Stimulated activated naive CD4-positive, alpha-beta T cell treated with Interleukin-2 at 50 U/mL for 16 hours (primary cell): Measurements from ENCODE around the gene SETMAR.
"Not testable (repeated sequence)": the region's sequence is repeated elsewhere in the genome, so short reads cannot be mapped to it uniquely, and the experiment has no call there.

ENCODE experiments used
- DNase-seq: peaks from one replicate; lab custom pipeline; 2025; lab: John Stamatoyannopoulos, UW

Gene SETMAR

DNA sequence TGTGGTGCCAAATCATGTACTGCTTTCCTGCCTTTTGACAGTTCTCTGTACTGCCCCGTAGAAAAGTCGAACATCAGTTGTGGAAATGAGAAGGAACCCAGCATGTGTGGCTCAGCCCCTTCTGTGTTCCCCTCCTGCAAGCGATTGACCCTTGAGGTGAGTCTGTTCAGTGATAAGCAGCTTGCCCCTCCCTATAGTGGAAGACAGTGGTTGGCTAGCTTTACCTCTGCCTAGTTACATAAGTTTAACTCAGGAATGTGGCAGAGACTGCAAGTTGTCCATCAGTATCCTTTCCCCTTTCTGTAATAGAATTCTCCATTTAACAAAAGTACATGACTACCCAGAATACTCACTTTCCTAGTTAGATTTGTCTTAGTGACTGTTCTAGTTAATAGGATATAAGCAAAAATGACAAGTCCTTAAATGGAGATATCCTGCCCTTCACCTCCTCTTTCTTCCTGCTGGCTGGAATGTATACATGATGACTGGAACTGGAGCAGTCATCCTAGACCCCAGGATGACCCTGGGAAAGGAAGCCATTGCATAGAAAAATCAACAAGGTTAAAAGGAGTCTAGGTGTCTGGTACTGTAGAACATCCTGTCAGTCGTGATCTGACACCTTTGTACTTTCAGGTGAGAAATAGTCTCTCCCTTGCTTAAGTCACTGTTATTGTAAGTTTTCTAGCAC, 10.6 kb downstream of the SETMAR start:
- no peak for DNase-seq

DNA sequence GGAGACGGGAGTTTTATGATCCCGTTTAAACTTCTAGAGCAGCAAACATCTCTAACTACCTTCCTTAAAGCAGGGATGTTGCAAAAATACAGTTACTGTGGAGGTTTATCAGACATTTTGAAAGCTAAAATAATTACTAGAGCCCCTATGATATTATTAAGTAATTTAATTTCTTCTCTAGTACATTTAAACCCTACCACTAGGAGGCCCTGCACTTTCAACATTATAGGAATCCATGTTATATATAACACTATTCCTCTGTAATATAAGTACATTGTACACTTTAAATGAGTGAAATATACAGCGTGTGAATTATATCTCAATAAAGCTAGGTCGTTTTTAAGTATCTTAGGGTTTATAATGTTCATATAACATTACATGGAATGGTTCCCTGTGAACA, 11.5 kb downstream of the SETMAR start:
- no peak for DNase-seq

DNA sequence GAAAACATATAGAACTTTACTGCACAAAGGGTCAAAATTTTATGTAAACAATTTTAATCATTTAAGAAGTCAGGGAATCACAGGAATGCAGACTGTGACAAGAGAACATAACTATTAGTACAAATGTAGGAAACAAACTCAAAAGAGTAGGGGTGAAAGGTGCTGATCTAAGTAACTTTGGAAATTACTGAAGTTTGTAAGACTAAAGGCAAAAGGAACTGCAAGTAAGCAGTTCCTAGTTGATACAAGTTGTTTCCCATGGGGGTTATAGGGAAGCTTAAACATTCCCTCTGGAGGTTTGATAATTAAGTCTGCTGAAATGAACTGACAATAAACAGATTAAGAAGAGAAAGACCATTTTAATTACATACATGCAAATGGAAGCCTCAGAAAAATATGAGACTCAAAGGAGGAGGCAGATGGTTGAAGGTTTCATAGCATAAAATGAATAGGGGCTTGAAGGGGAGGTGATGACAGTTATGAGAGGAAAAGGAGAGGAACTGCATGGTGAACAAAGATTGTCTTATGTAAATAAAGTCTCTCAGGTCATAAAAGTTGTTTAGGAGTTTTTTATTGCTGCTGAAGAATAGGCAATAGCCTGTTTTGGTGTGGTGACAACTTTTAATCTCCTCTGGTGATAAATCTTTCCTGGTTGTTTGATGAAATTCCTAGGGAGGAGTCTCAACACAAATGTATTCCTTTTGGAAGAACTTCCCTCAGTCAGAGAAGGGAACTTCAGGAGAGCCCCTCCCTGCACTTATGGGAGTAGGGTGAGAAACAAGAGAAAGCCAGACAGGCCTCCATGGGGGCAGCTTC, 17.1 kb downstream of the SETMAR start:
- DNase-seq, result no peak

DNA sequence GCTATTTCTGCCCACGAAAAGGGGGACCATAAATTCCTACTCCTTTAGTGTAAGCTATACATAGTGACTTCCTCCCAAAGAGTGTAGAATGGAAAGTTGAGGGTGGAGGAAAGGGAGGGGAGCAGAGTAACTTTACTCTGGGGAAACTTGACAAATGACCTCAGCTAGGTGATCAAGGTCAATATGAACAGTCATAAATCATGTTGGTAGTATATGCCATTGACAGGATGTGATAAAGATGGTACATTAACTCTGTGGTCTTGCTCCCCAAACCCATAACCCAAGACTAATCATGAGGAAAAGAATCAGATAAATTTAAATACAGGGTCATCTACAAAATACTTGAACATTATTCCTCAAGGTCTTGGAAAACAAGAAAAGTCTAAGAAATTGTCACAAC, 18.6 kb downstream of the SETMAR start:
- DNase-seq, result no peak

DNA sequence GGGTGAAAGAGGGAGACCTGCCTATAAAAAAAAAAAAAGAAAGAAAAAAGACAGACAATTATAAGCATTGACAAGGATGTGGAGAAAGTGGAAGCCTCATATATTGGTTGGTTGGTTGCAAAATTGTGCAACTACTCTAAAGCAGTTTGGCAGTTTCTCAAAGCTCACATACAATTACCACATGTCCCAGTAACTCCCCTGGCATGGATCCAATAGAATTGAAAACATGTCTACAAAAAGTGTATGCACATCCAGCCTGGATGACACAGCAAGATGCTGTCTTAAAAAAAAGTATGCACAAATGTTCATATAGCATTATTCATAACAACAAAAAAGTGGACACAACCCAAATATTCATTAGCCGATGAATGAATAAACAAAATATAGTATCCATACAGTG, 19.5 kb downstream of the SETMAR start:
- DNase-seq, result no peak

DNA sequence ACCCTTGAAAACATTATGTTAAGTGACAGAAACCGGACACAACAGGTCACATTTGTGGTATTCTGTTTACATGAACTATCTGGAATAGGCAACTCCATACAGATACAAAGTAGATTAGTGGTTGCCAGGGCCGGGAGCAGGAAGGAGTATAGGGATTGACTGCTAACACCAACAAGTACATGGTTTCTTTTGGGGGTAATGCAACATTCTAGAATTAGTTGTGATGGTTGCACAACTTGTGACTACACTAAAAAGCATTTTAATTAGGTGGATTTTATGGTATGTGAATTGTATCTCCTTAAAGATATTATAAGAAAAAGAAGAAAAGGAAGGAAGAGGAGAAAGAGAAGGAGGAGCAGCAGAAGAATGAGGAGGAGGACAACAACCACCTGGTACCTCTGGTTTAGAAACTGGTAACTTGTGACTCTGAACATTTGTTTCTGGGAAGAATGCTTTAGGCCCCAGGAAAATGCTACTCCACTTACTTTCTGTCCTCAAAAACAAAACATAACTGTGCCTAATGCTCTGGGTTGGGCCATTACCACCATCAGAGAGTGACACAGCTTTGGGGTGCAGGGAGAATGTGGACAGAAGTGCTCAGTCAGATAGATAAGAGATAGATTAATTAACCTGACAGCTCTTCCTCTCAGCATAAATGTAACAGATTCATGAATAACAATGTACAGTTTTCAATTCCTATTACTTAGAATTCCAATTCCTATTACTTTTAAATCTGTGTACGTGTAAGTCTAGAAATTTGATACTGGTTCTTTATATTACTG, 20.3 kb downstream of the SETMAR start:
- no peak for DNase-seq

DNA sequence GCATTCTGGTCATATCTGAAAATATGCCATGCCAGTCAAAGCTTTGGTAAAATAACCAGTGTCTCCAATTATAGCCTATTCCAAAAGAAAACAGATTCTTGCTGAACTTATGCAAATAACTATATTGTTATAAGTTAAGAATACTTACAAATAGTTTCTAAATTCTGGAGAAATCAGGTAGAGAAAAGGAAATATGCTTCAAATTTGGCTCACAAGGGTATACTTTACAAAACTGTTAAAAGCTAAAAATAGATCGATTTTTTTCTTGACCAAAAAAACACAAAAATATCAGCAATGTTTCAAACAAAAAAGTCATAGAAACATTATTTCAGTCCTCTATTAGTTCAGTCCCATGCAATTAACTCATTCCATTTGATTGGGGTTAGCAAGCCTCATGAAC, 23.7 kb downstream of the SETMAR start:
- no peak for DNase-seq

DNA sequence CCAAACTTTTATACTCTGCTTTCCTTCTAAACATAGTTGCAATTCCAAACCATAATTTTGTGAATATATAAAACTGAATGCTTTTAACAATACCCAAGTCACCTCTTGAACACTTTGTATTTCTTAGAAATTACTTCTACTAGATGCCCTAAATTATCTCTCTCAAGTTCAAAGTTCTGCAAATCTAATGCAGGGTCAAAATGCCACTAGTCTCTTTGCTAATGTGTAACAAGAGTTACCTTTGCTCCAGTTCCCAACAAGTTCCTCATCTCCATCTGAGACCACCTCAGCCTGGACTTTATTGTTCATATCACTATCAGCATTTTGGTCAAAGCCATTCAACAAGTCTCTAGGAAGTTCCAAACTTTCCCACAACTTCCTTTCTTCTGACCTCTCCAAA, 26.6 kb downstream of the SETMAR start:
- DNase-seq, result not testable (repeated sequence)

DNA sequence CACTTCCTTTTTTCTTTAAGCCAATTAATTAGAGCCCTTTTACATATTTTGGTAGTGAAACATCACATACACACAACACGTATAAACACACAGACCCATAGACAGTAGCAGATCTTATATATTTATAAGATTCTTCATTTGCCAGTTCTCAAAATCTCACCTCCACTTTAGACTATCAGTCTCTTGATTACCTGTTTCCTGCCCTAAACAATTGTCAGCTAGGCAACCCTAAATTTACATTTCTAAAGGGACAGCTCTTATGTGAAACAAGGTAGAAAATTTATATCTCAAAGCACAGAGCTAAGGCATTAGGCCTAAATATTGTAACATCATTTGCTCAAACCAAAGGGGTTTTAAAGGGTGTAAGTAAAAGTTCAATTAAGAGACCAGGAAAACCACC, 28.9 kb downstream of the SETMAR start:
- DNase-seq, result no peak

DNA sequence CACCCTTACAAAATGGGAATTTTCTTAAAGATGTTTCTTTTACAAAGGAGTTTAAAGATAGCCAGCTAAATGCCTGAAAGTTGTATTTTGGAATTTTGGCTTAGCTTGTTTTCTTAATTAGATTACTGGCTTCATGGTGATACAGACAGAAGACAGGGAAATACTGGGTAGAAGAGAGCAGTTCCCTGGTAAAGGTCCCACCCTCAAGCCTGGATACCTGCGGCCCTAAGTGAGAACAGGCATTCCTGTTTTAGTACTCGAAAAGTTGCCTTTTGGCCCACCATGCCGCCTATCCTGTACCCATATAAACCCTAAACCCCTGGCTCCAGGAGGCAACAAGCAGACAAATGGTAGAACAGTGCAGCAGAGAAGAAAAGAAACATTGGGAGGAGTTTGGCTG, 29.4 kb downstream of the SETMAR start:
- no peak for DNase-seq

DNA sequence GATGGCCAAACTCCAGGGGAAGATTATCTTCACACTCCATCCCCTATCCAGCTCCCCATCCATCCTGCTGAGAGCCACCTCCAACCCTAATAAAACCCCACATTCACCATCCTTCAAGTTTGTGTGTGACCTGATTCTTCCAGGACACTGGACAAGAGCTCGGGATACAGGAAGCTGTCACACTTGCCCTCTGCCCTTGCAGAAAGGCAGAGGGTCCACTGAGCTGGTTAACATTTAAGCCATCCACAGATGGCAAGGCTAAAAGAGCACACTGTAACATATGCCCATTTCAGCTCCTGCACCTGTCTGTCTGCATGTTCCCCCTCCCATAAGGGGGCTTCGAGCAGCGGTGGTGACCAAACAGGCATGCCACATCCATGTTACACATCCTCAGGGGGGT, 29.8 kb downstream of the SETMAR start:
- no peak for DNase-seq

DNA sequence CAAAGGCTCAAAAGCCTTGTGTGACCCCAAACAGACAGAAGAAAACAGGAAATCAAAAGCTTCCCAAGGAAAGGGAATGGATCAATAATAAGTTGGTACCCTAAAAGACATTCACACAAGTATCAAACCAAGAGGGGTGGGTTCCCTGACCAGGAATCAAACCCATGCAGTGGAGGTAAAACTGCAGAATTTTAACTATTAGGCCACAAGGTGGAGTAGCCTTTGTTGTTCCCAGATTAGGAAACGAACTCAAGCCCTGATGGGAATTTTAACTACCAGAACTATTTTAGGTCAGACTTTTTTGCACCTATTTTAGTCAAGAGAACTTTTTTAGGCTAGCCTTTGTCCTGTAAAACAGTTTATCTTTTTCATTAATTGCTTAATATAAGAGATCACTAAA, 31.4 kb downstream of the SETMAR start:
- no peak for DNase-seq

DNA sequence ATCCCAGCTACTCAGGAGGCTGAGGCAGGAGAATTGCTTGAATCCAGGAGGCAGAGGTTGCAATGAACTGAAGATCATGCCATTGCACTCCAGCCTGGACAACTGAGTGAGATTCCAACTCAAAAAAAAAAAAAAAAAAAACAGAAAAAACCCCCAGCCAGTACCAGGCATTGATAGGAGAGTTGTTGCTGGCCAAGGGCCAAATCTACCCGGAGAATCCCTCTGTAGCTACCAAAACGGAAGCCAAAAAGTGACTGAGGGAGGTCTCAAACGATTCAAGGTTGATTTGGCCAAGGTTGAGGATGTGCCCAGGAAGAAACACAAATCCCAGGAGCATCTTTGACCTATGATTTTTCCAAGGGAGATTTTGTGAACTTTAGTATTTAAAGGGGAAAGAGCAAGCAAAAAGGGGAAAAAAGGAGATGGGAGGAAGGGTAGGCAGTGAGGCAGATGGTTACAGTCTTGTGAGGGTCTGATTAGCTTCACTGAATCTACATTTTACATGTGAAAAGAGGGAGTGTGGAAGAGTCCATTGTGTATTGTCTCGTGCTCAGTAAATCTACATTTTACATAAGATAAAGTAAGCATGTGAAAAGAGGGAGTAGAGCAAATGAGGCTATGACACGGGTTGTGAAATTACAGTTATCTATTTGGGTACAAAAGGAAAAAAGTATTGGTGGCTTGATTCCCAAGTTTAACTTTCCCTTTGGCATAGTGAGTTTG, 32.8 kb downstream of the SETMAR start:
- DNase-seq, result no peak

DNA sequence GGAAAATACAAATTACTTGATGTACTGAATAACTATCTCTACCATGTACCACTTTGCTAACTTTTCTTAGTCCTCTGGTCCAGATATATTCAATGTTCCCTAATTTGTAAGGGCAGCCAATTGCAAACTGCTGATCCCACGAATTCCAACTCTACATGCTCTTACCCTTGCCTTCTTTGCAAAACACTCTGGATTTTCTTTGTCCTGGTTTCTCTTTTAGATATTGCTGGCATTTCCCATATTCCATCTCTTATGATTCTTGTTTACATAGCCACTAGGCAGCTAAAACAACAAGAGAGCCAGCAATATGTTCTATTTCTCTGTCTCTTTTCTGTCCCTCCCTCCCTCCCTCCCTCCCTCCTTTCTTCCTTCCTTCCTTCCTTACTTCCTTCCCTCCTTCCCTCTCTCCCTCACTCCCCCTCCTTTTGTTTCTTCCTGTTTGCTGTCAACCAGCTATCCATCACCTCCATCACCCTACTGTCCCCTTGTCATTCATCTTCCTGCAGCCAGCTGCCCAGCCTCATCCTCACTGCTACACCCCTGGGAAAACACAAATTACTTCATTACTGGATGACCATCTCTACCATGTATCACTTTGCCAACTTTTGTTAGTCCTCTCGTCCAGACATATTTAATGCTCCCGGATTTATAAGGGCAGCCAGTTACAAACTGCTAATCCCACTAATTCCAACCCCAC, 33.8 kb downstream of the SETMAR start:
- no peak for DNase-seq

DNA sequence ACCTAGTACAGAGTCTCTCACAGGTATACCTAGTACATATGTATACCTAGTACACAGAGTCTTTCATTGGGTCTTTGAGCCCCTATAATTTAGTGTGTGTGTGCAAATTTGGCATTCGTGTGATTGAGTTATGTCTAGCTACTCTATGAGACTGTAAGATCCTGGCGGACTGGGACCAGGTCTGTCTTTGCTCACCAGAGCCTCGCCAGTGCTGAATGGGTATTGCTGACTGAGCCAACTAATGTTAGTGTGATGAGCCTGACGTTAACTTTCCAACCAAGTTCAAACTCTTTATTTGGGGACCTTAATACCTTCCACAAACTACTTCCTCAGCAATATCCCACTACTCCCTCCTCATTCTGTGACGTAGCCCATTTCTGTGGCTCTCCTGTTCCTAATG, 35.6 kb downstream of the SETMAR start:
- no peak for DNase-seq

DNA sequence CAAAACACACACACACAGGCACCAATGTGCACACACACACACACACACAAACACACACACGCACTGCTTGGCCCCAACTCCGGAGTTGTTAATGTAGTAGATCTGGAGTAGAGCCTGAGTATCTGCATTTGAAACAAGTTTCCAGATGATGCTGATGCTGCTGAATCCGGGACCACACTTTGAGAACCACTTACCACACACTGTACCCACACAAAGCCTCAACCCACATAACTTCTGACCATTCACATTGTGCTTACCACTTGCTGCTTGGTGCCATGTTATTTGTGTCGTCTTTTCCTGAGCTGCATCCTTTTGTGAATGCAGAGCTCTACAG, 36.9 kb downstream of the SETMAR start:
- DNase-seq, result no peak

DNA sequence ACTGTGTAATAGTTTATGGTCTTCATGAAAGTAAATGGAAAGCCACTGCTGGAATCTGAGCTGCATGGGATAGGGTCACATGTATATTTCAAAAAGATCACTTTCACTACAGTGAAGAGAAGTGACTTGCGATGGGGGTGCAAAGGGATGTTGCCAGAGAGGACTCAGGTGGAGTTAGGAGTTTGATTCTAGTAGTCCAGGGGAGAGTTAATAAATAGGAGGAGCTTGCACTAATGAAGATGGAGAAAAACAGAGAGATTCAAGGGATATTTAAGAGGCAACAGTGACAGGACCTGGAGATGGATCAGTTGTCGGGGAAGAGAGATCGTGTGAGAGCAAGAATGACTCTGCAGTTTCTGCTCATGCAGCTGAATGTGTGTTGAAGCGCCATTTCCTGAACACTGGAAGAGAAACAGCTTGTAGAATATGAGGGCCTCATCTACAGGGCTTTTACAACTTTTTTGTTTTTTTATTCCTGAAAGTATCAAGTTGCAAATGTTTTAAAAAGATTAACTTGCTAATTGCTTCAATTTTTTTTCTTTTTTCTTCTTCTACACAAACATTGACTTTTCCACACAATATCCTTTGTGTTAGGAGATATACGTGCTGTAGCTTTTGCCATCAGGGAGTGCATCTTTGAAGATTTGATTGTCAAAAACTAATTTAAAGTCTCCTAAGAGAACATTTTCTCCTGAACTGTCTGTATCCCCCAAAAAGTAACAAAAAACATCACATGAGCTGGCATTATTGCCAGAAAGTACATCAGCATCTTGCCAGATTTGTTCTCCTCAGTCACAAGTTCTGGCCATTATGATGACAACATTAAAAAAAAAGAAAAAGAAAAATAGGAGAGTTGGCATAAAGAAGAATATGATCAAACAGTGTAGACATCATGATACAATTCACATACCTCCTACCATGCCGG, 37.5 kb downstream of the SETMAR start:
- DNase-seq, result no peak

DNA sequence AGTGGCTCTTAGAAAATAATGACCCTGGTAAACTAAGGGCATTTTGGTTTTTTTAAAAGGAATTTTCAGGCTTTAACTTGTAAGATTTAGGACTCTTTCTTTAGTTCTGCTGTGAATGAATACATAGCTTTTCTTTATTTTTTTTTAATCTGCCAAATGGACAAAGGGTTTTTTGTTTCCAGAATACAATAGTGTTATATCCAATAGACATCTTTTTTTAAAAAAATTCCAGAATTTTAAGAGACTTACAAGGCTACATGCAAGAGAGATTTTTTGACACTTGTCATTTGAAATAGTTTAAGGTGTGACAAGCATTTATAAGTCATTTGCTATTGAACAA, 38.1 kb downstream of the SETMAR start:
- no peak for DNase-seq

DNA sequence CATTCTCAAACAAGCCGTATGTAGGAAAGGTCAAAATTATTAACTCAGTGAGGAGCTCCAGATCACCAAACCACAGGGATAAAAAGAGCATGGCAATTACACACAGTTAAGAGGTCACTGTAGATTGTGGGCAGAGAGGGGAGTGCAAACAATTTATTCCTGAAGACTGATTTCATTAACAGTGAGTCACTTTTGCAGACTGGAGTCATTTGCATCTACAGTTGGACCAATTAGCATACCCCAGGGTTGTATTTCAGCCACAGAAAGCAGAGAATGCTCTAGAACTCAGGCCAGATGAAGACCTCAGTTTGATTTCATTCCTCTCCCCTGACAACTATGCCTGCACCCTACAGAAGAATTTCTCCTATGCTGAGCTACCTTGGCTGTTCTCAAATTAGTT, 40.1 kb downstream of the SETMAR start:
- no peak for DNase-seq

DNA sequence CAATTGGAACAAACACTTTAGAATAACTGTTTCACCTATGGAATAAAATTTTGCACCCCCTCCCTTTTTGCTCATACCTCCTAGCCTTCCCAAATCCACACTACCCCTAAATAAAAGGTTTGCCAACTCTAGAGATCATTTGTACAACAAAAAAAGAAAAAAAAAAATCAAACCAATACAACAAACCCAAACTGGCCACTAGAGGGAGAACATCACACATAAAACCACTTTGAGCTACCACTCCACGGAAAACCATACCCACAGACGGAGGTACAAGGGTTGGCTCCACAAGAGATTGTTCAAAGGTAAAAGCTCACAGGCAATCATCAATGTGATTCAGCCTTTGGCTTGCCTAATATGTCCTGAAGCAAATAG, 47.6 kb downstream of the SETMAR start:
- peak; percentile 25 for DNase-seq
